GM12892 (cell line): Measurements from ENCODE around the gene ZSWIM7. TPM values are rescaled to one million over a fixed set of nuclear protein-coding genes. Genes with fewer than 3 reads are reported as not detected.
A peak's percentile ranks its signal among the peaks of the same experiment; 100 is the strongest.

Experiments used
- DNase-seq: peaks from one replicate; pipeline ENCODE4 v3.0.0; 2011; ENCODE audit not compliant: insufficient read length
- FAIRE-seq: peaks from 2 replicates; lab custom pipeline; 2011; peaks lifted over from hg19 to GRCh38; lab: Jason Lieb, UNC
- POLR2A ChIP-seq: IDR thresholded peaks from 2 replicates; pipeline ENCODE4 v1.6.1; 2011; ENCODE audit warnings: low read depth, low read length, control low read depth
- POLR2AphosphoS5 ChIP-seq: IDR thresholded peaks from 2 replicates; pipeline ENCODE4 v1.6.1; 2011; ENCODE audit warnings: low read depth, low read length, control low read depth
- TAF1 ChIP-seq: IDR thresholded peaks from 2 replicates; pipeline ENCODE4 v1.6.1; 2011; ENCODE audit warnings: low read depth, mild to moderate bottlenecking, control low read depth, low read length, borderline replicate concordance
- polyA plus RNA-seq: library from polyadenylated mRNA; unstranded; fragments of >200 nt; gene quantifications from one replicate; pipeline ENCODE4 v1.2.1, GENCODE V29; 2012; ENCODE audit warnings: missing spikeins, inconsistent platforms; ENCODE audit not compliant: missing spikeins

ZSWIM7 gene, protein sequence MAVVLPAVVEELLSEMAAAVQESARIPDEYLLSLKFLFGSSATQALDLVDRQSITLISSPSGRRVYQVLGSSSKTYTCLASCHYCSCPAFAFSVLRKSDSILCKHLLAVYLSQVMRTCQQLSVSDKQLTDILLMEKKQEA
- 7.8 TPM for polyA plus RNA-seq

DNA sequence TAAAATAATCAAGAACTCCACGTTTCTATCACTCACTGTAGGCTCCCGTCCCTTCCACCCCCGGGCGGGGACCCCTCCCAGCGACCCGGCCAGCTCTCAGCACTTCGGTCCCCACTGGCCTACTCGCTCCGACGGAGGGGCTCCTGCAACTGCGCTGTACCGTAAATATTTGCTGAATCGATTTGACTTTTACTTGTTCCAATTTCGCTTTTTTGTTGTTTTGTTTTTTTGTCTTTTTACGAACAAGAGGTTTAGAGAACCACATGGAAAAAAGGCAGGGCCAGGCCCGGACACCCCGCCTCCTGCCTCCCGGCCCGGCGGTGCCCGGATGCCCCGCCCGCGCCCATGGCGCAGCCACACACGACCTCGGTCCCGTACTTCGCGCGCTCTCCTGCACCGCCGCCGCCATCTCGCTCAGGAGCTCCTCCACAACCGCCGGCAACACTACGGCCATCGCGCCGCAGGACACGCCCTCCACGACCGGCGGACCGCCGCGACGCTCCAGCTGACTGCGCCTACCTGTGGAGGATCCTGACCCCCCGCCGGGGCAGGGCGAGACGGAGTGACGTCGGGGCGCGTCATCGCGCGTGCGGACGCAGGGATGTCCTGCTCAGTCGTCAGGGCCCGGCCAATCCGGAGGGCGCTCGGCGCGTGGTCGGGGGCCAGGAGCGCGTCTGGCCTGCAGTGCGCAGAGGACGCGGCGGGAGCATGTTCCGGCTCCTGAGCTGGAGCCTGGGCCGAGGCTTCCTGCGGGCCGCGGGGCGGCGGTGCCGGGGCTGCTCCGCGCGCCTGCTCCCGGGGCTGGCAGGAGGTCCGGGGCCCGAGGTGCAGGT, at the start of gene ZSWIM7, which contains the start of gene TTC19:
ZSWIM7 (minus strand) TSS at position 564 of the 833 bp plus-strand sequence; CDS start at position 454, 110 bp downstream.
TTC19 (plus strand) TSS at position 684 of the 833 bp plus-strand sequence; CDS start at position 709, 25 bp downstream.
- peak; percentile 99 for TF ChIP-seq TAF1
- peak; percentile 95 for TF ChIP-seq POLR2AphosphoS5
- peak; percentile 97 for TF ChIP-seq POLR2A
- peak; percentile 97 for FAIRE-seq
- DNase-seq: peak; percentile 96

DNA sequence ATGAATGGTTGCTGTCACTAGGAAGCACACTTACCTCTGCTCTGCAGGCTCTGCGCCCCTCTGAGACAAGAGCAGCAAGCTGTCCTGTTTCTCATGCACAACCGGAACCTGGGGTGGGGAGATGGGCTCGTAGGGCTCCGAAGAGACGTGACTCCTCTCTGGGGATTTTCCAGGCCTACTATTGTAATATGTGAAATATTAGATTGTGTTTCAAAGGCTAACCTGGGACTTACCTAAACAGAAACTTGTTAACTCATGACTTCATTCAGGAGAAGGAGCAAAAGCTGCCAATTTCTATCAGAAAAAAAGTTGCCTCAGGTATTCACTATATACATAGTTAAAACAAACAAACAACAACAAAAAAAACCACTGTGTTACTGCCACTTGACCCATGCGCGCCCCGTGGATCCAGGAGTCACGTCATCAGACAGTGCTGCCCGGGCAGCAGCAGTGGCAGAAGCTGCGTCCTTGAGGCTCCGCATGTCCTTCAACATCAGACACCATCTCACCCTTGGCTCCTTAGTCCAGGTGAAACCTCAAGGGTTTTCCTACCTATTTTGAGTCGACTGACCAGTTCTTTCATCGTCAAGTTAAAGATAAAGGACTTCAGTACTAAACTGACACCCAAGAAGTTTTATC, 49.4 kb upstream of the ZSWIM7 start:
- DNase-seq (no peak), FAIRE-seq (no peak)
- TF ChIP-seq POLR2AphosphoS5 (no peak), TAF1 (no peak), POLR2A (no peak)

DNA sequence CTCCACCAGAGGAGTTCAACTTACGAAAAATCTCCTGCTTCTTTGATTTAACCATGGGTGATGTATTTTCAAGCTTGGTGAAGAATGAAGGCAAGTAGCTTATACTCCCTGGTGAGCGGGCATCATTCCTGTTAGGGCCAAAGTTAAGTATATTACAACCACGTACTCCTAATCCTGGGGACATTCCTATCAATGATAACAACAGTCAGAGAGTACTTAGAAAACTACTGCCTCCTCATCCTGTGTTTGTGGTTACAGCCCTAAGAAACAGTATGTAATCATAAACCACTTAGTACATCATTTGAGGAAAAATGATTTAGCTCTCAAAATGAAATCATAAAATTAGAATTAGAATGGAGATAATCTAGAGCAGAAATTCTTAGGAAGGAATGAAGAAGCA, 47.5 kb upstream of the ZSWIM7 start:
- DNase-seq: no peak
- no peak for TF ChIP-seq POLR2A
- TF ChIP-seq POLR2AphosphoS5: no peak
- no peak for TF ChIP-seq TAF1
- FAIRE-seq: no peak

DNA sequence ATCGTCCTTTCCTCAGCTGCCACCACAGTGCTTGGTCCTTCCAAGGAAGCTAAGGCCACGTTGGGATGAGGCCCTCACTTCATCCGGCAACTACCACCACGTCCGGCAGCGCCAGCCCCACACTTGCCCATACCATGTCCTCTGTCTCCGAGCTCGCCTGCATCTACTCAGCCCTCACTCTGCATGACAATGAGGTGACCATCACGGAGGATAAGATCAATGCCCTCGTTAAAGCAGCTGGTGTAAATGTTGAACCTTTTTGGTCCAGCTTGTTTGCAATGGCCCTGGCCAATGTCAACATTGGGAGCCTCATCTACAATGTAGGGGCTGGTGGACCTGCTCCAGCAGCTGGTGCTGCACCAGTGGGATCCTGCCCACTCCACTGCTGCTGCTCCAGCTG, 45.0 kb upstream of the ZSWIM7 start:
- TF ChIP-seq POLR2A (no peak), POLR2AphosphoS5 (no peak), TAF1 (no peak)
- no peak for FAIRE-seq
- no peak for DNase-seq

DNA sequence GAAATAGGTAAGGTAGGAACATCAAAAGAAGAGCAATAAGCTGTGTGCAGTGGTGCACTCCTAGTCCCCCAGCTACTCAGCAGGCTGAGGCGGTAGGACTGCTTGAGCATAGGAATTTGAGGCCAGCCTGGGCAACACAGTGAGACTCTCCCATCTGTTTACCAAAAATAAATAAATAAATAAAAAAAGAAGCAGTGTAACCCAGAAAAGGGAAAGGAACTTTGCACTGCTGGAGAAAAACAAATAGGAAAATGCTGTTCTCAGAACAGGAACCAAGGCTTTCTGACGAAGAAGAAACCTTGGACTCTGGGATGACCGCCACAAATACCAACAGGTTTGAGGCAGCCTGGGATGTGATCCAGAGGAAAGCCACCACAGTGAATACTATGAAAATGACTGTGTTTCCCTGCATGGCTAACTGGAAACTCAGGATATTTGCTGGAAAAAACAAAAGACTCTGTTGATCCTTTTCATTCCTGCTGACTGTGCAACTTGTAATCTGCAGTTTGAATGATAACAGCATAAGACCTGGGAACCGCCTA, 41.3 kb upstream of the ZSWIM7 start:
- TF ChIP-seq POLR2AphosphoS5: no peak
- no peak for TF ChIP-seq TAF1
- no peak for TF ChIP-seq POLR2A
- DNase-seq: no peak
- FAIRE-seq: no peak

DNA sequence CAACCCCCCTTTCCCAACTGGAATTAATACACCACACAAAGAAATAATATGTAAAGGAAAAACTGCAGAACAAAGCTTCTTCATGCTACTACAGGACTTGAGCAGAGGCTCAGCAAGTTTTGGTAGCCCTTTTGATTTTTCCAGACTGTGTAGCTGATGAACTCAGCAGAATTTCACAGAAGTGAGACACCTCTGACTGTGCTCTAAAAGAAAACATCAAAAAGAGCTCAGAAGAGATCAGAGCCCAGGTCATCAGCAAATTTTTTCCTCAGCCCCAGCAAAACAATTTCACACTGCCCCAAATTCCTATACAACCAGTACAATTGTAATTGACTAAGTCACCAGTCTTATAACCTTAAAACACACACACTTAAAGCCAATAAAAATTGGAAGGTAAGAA, 38.1 kb upstream of the ZSWIM7 start:
- DNase-seq (no peak), FAIRE-seq (no peak)
- no peak for TF ChIP-seq TAF1

DNA sequence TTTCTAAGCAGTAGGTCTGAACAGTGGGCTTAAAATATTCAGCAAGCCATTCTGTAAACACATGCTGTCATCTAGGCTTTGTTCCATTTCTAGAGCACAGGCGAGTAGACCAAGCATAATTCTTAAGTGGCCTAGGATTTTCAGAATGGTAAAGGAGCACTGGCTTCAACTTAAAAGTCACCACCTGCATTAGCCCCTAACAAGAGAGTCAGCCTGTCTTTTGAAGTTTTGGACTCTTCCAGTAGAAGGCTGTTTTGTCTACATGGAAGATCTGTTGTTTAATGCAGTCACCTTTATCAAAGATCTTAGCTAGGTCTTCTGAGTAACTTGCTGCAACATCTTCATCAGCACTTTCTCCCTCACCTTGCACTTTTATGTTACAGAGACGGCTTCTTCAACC, 36.8 kb upstream of the ZSWIM7 start:
- FAIRE-seq: no peak
- no peak for DNase-seq
- TF ChIP-seq POLR2AphosphoS5 (no peak), TAF1 (no peak), POLR2A (no peak)

DNA sequence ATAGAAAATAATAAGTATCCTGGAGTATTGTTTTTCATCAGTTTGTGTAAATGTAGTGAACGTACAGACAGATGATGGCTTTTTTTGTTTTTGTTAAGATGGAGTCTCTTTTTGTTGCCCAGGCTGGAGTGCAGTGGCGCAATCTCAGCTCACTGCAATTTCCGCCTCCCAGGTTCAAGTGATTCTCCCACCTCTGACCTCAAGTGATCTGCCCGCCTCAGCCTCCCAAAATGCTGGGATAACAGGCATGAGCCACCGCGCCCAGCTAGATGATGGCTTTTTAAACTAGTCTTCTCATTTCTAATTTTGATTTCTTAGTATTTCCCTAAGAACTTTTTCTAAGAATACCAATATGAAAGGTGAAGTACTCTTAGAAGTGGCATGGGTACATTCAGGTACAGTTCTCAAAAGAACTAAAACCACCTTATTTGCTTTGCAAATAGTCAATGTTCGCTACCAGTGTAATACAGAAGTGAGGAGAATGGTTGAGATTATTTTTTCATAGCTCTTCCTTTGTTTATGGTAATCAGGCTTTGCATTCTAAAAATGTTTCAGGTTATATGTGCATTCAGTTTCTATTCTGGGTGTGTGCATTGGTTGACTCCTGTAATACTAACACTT, 34.3 kb upstream of the ZSWIM7 start:
- DNase-seq (no peak), FAIRE-seq (no peak)
- TF ChIP-seq POLR2AphosphoS5: no peak
- TF ChIP-seq POLR2A: no peak
- TF ChIP-seq TAF1: no peak

DNA sequence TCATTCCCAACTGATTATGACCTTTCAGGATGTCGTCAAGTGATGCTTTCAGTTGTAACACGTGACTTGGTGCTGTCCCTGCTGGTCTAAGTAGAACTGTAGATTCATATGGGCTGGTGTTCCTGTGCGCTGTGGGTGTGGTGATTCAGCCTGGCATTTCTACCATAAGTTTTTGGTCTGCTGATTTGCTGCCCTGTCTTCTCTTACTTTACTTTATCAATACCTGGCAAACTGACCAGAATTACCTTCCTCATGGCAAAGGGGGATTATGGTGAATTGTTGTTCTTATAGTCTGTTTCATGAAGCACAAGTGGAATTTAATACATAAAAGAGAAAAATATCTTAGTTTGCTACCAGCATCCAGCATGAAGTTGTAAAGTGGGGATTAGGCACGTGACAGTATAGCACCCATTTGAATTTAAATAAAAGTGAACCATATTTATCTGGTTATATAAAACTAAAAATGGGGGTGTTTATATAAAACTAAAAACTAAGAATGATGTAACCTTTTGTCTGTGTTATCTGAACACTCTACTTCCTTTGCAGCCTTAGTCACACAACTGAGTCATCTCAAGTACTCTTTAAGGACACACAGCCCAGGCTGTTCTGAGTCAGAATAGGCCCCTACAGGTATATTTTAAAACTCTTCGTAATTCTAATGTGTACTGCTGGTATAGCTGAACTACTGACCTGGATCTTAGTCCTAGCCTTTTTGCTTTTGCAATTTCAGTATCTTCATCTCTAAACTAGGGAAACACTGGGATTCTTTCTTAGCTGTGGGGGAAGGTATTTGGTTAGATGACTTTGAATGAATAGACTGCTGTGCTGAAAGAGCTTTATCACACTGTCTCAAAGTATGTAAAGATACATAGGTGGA, 28.4 kb upstream of the ZSWIM7 start:
- TF ChIP-seq POLR2A (no peak), POLR2AphosphoS5 (peak; percentile 56; the same call in 1 of the 2 replicates)
- DNase-seq (peak; percentile 23), FAIRE-seq (peak; percentile 86)

DNA sequence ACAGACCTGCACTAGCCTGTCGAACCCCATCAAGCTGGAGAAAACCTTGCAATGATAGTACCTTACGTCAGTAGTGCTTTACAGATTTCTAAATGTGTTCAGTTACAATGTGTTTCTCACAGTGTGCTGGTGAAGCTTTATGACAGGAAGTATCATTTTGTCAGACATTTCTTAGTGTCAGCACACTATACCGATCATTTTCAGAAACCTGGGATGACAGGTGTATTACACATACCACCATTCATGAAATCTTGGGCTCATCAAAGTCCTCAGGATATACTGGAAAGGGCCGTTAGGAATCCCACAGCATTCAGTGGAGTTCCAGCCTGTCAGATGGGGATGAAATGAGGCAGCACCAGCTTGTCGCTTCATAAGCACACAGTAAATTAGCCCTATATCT, 27.4 kb upstream of the ZSWIM7 start:
- DNase-seq (no peak), FAIRE-seq (peak; percentile 79)
- TF ChIP-seq POLR2AphosphoS5 (no peak), POLR2A (no peak), TAF1 (no peak)

DNA sequence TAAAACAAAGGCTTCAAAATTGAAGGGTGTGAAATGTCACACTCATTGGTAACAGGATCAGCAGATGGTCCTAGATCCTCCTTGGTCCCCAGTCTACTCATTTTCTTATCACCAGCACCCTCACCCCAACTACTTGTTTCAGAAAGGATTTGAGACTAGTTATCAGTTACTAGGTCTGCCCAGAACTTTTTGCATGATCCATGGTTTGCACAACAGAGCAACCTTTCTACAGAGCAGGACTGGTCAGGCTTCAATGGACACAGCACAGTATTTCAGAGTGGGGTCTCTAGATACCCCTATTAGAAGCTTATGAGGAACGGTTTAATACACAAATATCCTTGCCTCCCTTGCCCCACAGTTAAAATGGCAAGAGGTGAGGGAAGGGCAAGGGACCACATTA, 25.7 kb upstream of the ZSWIM7 start:
- DNase-seq: no peak
- no peak for TF ChIP-seq POLR2AphosphoS5
- TF ChIP-seq POLR2A: no peak
- TF ChIP-seq TAF1: no peak
- FAIRE-seq: no peak
